Lung (tissue), 12 donors: ENCODE results near the gene ENTREP1. TPM values are rescaled to one million over a fixed set of nuclear protein-coding genes. Genes with fewer than 3 reads are reported as not detected.

ENCODE experiments used
- ATAC-seq: fragments of 200-7000 bp; cut with Tn5 transposase; one replicate; pipeline ENCODE4 v1.9.1; 2020; ENCODE audit warnings: moderate number of reproducible peaks; ENCODE audit not compliant: insufficient read depth, low FRiP score
- DNase-seq, 3 donors: peaks; one replicate each; pipeline ENCODE4 v3.0.0-alpha.2; 2013 to 2017
- H3K27ac ChIP-seq, 2 donors: one replicate each; pipeline ENCODE4 v1.5.1; 2013; ENCODE audit warnings: mild to moderate bottlenecking in 2 of 2, moderate library complexity in 2 of 2, control low read depth in 1 of 2, inconsistent platforms in 1 of 2, low read depth in 1 of 2, low read length in 1 of 2
- H3K27me3 ChIP-seq, 3 donors: one replicate each; pipeline ENCODE4 v1.5.1; 2013; ENCODE audit warnings: low read length in 2 of 3; ENCODE audit not compliant: control insufficient read depth in 3 of 3, insufficient read depth in 3 of 3
- H3K36me3 ChIP-seq, 4 donors: one replicate each; pipeline ENCODE4 v1.5.1; 2013; ENCODE audit warnings: low read length in 4 of 4, mild to moderate bottlenecking in 1 of 4, moderate library complexity in 1 of 4; ENCODE audit not compliant: control insufficient read depth in 4 of 4, insufficient read depth in 4 of 4
- H3K4me1 ChIP-seq, 5 donors: one replicate each; pipeline ENCODE4 v1.5.1; 2013; ENCODE audit warnings: low read length in 5 of 5, mild to moderate bottlenecking in 2 of 5, moderate library complexity in 1 of 5; ENCODE audit not compliant: control insufficient read depth in 5 of 5, insufficient read depth in 5 of 5
- H3K4me3 ChIP-seq: one replicate; pipeline ENCODE4 v1.5.1; 2013; ENCODE audit warnings: mild to moderate bottlenecking, control low read depth, moderate library complexity
- H3K9ac ChIP-seq, 2 donors: one replicate each; pipeline ENCODE4 v1.5.1; 2013; ENCODE audit warnings: low read length in 2 of 2, control low read depth in 1 of 2; ENCODE audit not compliant: insufficient read depth in 1 of 2
- H3K9me3 ChIP-seq, 4 donors: one replicate each; pipeline ENCODE4 v1.5.1; 2013; ENCODE audit warnings: low read length in 3 of 4, mild to moderate bottlenecking in 1 of 4, moderate library complexity in 1 of 4; ENCODE audit not compliant: control insufficient read depth in 4 of 4, insufficient read depth in 3 of 4
- CTCF ChIP-seq: IDR thresholded peaks from 2 replicates; pipeline ENCODE4 v1.5.1; 2012; ENCODE audit warnings: mild to moderate bottlenecking; ENCODE audit errors: control extremely low read depth, extremely low read depth
- whole genome bisulfite sequencing, 2 donors: extraction: QIAGEN DNeasy Blood & Tissue Kit; methylation state at CpG; one replicate each; pipeline ENCODE4 v1.1.7; 2013; 5-methylcytosine and 5-hydroxymethylcytosine counted together
- polyA plus RNA-seq, 2 donors: library from polyadenylated mRNA; stranded (reverse); fragments of 200-250 nt; gene quantifications; one replicate each; pipeline ENCODE4 v1.2.1, GENCODE V29; 2013
- total RNA-seq, 2 donors: library from RNA; depleted of rRNA in 1 of 2; stranded (reverse); fragments of >200 nt in 1 of 2; gene quantifications; one replicate each; pipeline ENCODE4 v1.2.1, GENCODE V29; 2014 to 2021
- donor health status: control.
- donor health status: control.
- donor health status: Bipolar disorder and iron deficiency.
- donor health status: healthy.
- donor health status: DM: yes; HTN: yes; CAD: no.

ENTREP1 gene
- total and polyA plus RNA-seq, 4 donors, result 3.7 to 47.9 (median 18.3) TPM

GRCh38 chr9:69351227-69351626 is 26.2 kb downstream of the ENTREP1 start:
- no peaks in the 10 kb centered on the region for H3K9me3 ChIP-seq
- H3K9ac ChIP-seq, result no peak overlapping the region
- no peaks in the 10 kb centered on the region for H3K27me3 ChIP-seq
- no peak for TF ChIP-seq CTCF
- WGBS, 2 donors, result 90 to 95% methylated on average over 3 of the region's 3 CpGs
- ATAC-seq (no peak), DNase-seq (no peak)
- no peak overlapping the region for H3K27ac ChIP-seq
- no peak overlapping the region for H3K4me3 ChIP-seq
- peaks cover 0 to 15% (median 4%) of the 10 kb centered on the region in 5 donors for H3K4me1 ChIP-seq
- no peaks in the 10 kb centered on the region for H3K36me3 ChIP-seq

GRCh38 chr9:69355232-69355631 is 30.2 kb downstream of the ENTREP1 start:
- Histone ChIP-seq H3K36me3 (no peaks in the 10 kb centered on the region), H3K9me3 (no peaks in the 10 kb centered on the region), H3K4me3 (no peak overlapping the region), H3K4me1 (peaks cover 0 to 13% (median 0%) of the 10 kb centered on the region in 5 donors), H3K27ac (no peak overlapping the region), H3K27me3 (no peaks in the 10 kb centered on the region), H3K9ac (no peak overlapping the region)
- WGBS, 2 donors, result 92% methylated on average over 1 of the region's 1 CpG
- no peak for TF ChIP-seq CTCF
- ATAC-seq, result no peak
- no peak for DNase-seq

- no peaks in the 10 kb centered on the region for H3K9me3 ChIP-seq
- ATAC-seq, result peak; percentile 36
- DNase-seq, result peak; percentile 47 to 65 (median 62)
- peaks cover 0 to 13% (median 0%) of the 10 kb centered on the region in 5 donors for H3K4me1 ChIP-seq
- no peak for TF ChIP-seq CTCF
- no peak overlapping the region for H3K9ac ChIP-seq
- H3K27me3 ChIP-seq, result no peaks in the 10 kb centered on the region
- 42 to 66% methylated on average over 3 of the region's 3 CpGs for WGBS, 2 donors
- H3K4me3 ChIP-seq, result no peak overlapping the region
- H3K27ac ChIP-seq, result peak overlapping the region; percentile 56 to 76
- H3K36me3 ChIP-seq, result no peaks in the 10 kb centered on the region
Measured at GRCh38 chr9:69357030-69357775, 32.2 kb downstream of the ENTREP1 start.
